ENCODE results near the gene TSPAN12.

TSPAN12 gene

GRCh38 chr7:120817851-120818250, 40.1 kb downstream of the TSPAN12 start:
- no peak for DNase-seq (ENCODE audit: extremely low read depth, low read depth)
- TF ChIP-seq CTCF (IDR thresholded peaks at IDR 0.05; ENCODE audit: low read depth, low read length), result no peak

DNA sequence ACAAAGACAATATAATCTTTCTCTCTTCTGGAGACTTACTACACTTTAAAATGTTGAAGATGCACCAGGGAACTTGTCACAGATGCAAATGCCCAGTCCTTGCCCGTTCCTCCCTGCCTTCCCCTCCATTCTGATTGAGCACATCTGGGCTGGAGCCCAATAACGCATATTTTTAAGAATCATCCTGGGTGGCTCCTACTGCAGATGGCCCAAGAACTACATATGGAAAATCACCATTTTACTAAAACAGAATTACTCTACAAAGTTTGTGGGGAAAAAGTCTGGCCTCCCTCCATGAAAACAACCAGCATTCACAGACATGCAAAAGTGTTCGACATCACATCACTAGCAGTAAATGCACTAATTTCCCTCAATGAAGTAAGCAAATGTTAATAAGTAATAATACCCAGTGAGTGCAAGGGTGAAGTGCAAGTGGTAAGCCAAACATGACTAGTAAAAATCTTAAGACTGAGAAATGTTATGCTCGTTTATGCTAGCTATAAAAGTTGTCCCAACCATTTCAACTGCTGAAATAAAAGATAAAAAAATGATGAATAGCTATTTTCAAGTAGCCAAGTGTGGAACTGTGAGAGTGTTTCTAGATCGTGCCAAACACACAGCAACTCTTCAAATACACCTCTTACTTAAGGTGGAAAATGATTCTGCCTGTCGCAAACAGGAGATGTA, 43.5 kb downstream of the TSPAN12 start:
- TF ChIP-seq CTCF (IDR thresholded peaks at IDR 0.05; ENCODE audit: low read depth, low read length), result no peak
- DNase-seq (ENCODE audit: extremely low read depth, low read depth), result no peak

- no peak for TF ChIP-seq CTCF (IDR thresholded peaks at IDR 0.05; ENCODE audit: low read depth, low read length)
- no peak for DNase-seq (ENCODE audit: extremely low read depth, low read depth)
These were observed 44.2 kb downstream of the TSPAN12 start for GRCh38 chr7:120813546-120814252.

- TF ChIP-seq CTCF (IDR thresholded peaks at IDR 0.05; ENCODE audit: low read depth, low read length), result no peak
- no peak for DNase-seq (ENCODE audit: extremely low read depth, low read depth)
These were observed 44.9 kb downstream of the TSPAN12 start for GRCh38 chr7:120813089-120813488.

- DNase-seq (ENCODE audit: extremely low read depth, low read depth), result no peak
- TF ChIP-seq CTCF (IDR thresholded peaks at IDR 0.05; ENCODE audit: low read depth, low read length), result no peak
These were observed 48.7 kb downstream of the TSPAN12 start for GRCh38 chr7:120809260-120809659.

DNA sequence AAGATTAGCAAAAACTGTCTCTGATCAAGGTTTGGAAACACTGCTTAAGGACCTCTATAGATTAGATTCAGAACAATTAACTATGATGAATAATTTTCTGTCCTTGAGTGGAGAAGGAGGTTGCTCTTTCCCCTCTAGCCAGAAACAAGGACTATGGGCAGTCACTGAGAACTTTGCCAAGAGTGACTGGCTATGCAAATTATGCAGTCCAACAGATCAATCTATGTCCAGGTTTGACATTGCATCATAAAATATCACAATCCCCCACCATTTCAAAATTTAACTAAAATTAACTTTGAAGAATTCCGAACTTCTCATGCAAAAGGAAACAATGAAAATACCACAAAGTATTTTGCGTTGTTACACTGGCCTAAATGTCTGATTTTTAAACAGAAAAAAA, 50.6 kb downstream of the TSPAN12 start:
- no peak for DNase-seq (ENCODE audit: extremely low read depth, low read depth)
- TF ChIP-seq CTCF (IDR thresholded peaks at IDR 0.05; ENCODE audit: low read depth, low read length), result no peak

GRCh38 chr7:120806669-120807068, 51.3 kb downstream of the TSPAN12 start:
- no peak for TF ChIP-seq CTCF (IDR thresholded peaks at IDR 0.05; ENCODE audit: low read depth, low read length)
- DNase-seq (ENCODE audit: extremely low read depth, low read depth), result no peak

Data from AG09319 (cell line).